Effector memory CD4-positive, alpha-beta T cell (primary cell): ENCODE results near the gene PTGES3L.
"Not testable (repeated sequence)": the region's sequence is repeated elsewhere in the genome, so short reads cannot be mapped to it uniquely, and the experiment has no call there.

Experiments
- DNase-seq, 3 donors: peaks; one replicate each; pipeline ENCODE4 v3.0.0-alpha.2; 2020
- H3K27ac ChIP-seq: 2 replicates; pipeline ENCODE4 v1.7.0; 2013; ENCODE audit warnings: mild to moderate bottlenecking, low read length, moderate library complexity; ENCODE audit not compliant: insufficient read depth, poor library complexity, severe bottlenecking
- H3K27me3 ChIP-seq: replicated peaks from 2 replicates; pipeline ENCODE4 v1.7.0; 2013; ENCODE audit warnings: mild to moderate bottlenecking, low read length; ENCODE audit not compliant: insufficient read depth, control insufficient read depth, poor library complexity, severe bottlenecking
- H3K36me3 ChIP-seq: 2 replicates; pipeline ENCODE4 v1.7.0; 2013; ENCODE audit warnings: mild to moderate bottlenecking, low read length, moderate library complexity; ENCODE audit not compliant: control insufficient read depth, insufficient read depth
- H3K4me1 ChIP-seq: 2 replicates; pipeline ENCODE4 v1.7.0; 2013; ENCODE audit warnings: low read length, mild to moderate bottlenecking; ENCODE audit not compliant: control insufficient read depth, insufficient read depth, poor library complexity, severe bottlenecking
- H3K4me3 ChIP-seq: 2 replicates; pipeline ENCODE4 v1.7.0; 2013; ENCODE audit warnings: low read length, low read depth, mild to moderate bottlenecking; ENCODE audit not compliant: insufficient read depth, poor library complexity, severe bottlenecking
- H3K9me3 ChIP-seq: 2 replicates; pipeline ENCODE4 v1.7.0; 2013; ENCODE audit warnings: mild to moderate bottlenecking, low read length, moderate library complexity; ENCODE audit not compliant: control insufficient read depth

The PTGES3L gene

DNA sequence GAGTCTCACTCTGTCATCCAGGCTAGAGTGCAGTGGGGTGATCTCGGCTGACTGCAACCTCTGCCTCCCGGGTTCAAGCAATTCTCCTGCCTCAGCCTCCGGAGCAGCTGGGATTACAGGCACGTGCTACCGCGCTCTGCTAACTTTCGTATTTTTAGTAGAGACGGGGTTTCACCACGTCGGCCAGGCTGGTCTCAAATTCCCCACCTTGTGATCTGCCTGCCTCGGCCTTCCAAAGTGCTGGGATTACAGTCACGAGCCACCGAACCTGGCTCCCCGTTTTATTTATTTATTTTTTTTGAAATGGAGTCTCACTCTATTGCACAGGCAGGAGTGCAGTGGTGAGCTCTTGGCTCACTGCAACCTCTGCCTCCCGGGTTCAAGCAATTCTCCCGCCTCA, 4.2 kb downstream of the PTGES3L start:
- H3K27me3 ChIP-seq, H3K36me3 ChIP-seq, DNase-seq, H3K4me1 ChIP-seq, H3K9me3 ChIP-seq, H3K4me3 ChIP-seq, H3K27ac ChIP-seq: not testable (repeated sequence)

GRCh38 chr17:42975265-42975664, 4.6 kb downstream of the PTGES3L start:
- Histone ChIP-seq H3K27ac (no peak overlapping the region), H3K9me3 (no peaks in the 10 kb centered on the region), H3K4me3 (no peak overlapping the region), H3K4me1 (peaks cover 4% of the 10 kb centered on the region), H3K27me3 (no peaks in the 10 kb centered on the region), H3K36me3 (no peaks in the 10 kb centered on the region)
- DNase-seq, result no peak

DNA sequence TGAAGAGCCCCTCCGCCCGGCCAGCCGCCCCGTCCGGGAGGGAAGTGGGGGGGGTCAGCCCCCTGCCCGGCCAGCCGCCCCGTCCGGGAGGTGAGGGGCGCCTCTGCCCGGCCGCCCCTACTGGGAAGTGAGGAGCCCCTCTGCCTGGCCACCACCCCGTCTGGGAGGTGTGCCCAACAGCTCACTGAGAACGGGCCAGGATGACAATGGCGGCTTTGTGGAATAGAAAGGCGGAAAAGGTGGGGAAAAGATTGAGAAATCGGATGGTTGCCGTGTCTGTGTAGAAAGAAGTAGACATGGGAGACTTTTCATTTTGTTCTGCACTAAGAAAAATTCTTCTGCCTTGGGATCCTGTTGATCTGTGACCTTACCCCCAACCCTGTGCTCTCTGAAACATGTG, 6.6 kb downstream of the PTGES3L start:
- H3K36me3 ChIP-seq, H3K27me3 ChIP-seq, H3K4me3 ChIP-seq, H3K4me1 ChIP-seq, H3K27ac ChIP-seq, DNase-seq, H3K9me3 ChIP-seq: not testable (repeated sequence)

DNA sequence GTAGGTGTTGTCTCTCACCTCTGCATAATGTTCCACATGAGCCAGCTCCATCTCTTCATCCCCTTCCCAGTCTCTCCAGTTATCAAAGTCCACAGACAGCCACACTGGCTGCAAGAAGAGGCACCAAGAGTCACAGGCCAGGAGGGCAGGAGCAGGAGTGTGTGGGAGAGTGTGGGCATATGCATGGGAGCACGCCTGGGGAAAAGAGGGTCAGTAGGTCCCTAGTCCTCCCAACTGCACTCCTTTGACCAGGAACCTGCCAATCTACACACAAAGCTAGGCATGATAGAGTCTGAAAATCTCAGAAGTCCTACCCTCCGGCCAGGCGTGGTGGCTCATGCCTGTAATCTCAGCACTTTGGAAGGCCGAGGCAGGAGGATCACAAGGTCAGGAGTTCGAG, 8.3 kb downstream of the PTGES3L start:
- Histone ChIP-seq H3K27ac (no peak overlapping the region), H3K36me3 (no peaks in the 10 kb centered on the region), H3K9me3 (no peaks in the 10 kb centered on the region), H3K4me3 (no peak overlapping the region), H3K27me3 (no peaks in the 10 kb centered on the region), H3K4me1 (no peaks in the 10 kb centered on the region)
- DNase-seq, result no peak

GRCh38 chr17:42969001-42969581, 10.8 kb downstream of the PTGES3L start:
- Histone ChIP-seq H3K36me3 (no peaks in the 10 kb centered on the region), H3K9me3 (no peaks in the 10 kb centered on the region), H3K27me3 (no peaks in the 10 kb centered on the region), H3K4me3 (no peak overlapping the region), H3K4me1 (no peaks in the 10 kb centered on the region), H3K27ac (no peak overlapping the region)
- no peak for DNase-seq

- H3K4me3 ChIP-seq, result no peak overlapping the region
- no peak overlapping the region for H3K27ac ChIP-seq
- H3K36me3 ChIP-seq, result no peaks in the 10 kb centered on the region
- no peaks in the 10 kb centered on the region for H3K27me3 ChIP-seq
- no peaks in the 10 kb centered on the region for H3K9me3 ChIP-seq
- peaks cover 3% of the 10 kb centered on the region for H3K4me1 ChIP-seq
- no peak for DNase-seq
Observed at GRCh38 chr17:42967925-42968324, 12.0 kb downstream of the PTGES3L start.

DNA sequence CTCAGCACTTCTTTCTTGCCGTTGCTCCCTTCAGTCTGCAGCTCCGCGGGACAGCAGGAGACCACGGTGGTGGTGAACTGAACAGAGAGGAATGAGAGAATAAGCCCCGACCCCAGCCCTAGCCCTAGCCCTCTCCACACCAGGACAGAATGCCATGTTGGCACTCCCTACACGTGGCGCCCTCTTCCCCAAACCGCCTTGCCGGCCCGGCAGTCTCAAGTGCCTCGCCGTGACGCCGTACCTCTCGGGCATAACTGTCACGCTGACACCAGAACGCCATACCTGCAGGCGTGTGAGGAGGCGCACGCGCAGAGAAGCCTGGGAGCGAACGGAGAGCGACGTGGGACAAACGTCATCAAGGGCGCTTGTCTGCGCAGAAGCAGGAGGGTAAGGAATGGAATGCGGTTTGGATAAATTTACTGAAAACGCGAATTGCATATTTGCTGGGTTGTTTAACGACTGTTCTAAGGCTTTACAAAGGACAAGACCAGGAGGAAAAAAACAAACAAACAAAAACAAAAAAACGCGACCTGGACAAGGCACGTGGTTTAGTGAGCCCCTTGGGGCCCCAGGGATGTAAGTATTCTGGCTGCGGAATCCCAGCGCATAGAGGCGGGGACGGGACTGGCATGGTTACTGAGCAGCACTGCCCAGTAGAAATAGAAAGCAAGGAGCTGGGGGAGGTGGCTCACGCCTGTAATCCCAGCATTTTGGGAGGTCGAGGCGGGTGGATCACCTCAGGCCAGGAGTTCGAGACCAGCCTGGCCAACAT, 15.5 kb downstream of the PTGES3L start, which contains the start of gene AARSD1:
TSS of gene AARSD1 (minus strand) at position 294 of the 772 bp plus-strand sequence. CDS start at position 280, 14 bp downstream.
- DNase-seq, result peak; percentile 80 to 85 (median 83)
- Histone ChIP-seq H3K4me1 (peaks cover 3% of the 10 kb centered on the region), H3K27ac (peak within 1 kb of the TSS; percentile 65), H3K27me3 (no peaks in the 10 kb centered on the region), H3K36me3 (peaks cover 16% of the 10 kb centered on the region), H3K4me3 (peak within 1 kb of the TSS; percentile 55), H3K9me3 (no peaks in the 10 kb centered on the region)

GRCh38 chr17:42953669-42954068, 26.2 kb downstream of the PTGES3L start:
- Histone ChIP-seq H3K36me3 (peaks cover 73% of the 10 kb centered on the region), H3K27me3 (no peaks in the 10 kb centered on the region)

DNA sequence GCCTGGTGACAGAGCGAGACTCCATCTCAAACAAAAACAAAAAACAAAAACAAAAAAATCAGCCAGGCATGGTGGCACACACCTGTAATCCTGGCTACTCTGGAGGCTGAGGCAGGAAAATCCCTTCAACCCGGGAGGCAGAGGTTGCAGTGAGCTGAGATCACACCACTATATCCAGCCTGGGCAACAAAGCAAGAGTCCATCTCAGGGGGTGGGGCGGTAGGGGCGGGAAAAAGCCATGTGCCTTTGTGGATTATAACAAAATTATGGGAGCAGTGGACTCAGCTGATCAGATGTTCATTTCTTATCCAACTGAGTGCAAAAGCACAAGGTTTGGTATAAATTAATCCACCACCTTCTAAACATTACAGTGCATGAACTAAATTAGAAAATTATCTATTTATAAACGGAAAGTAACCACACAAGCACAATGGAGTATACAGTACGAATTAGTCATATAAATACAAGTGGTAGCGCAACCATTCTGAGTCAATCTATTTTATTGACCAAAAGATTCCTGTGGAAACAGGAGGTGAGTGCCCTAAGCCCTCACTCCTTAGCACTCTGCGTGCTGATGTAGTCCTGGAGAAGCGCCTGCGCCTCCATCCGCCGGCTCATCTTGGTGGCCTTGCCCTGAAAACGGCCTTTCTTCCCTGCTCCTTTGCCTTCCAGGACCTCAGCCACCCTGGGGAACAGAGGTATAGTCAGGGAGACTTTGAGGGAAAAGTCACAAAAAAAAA, 29.7 kb downstream of the PTGES3L start:
- Histone ChIP-seq H3K9me3 (no peaks in the 10 kb centered on the region), H3K27ac (no peak overlapping the region), H3K4me3 (no peak overlapping the region), H3K4me1 (no peaks in the 10 kb centered on the region), H3K27me3 (no peaks in the 10 kb centered on the region), H3K36me3 (peaks cover 47% of the 10 kb centered on the region)
- no peak for DNase-seq

More at GRCh38 chr17:42953669-42954068, 26.2 kb downstream of the PTGES3L start:
- H3K27ac ChIP-seq, result no peak overlapping the region
- H3K4me3 ChIP-seq, result no peak overlapping the region
- no peaks in the 10 kb centered on the region for H3K4me1 ChIP-seq
- no peaks in the 10 kb centered on the region for H3K9me3 ChIP-seq
- no peak for DNase-seq

DNA sequence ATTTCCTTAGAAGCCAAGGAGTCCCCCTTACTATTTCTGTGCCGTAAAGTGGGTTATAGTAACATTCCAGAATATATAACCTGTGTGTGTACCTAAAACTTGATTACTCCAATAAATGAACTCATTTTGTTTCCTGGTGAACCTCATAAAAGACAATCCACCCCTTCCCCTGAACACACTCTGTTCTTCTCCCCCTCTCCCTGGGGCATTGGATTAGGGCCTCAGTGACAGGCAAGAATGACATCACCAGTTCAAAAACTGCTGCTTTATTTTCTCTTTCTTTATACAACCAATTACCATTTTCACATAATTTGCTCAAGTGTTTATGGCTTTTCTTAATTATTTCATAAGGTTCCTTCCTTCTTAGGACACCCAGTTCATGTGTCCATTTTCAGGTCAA, 33.1 kb downstream of the PTGES3L start:
- no peak overlapping the region for H3K27ac ChIP-seq
- no peaks in the 10 kb centered on the region for H3K27me3 ChIP-seq
- no peak for DNase-seq
- H3K36me3 ChIP-seq, result peaks cover 18% of the 10 kb centered on the region
- no peaks in the 10 kb centered on the region for H3K9me3 ChIP-seq
- H3K4me1 ChIP-seq, result no peaks in the 10 kb centered on the region
- no peak overlapping the region for H3K4me3 ChIP-seq
